NT2/D1 (cell line): ENCODE results near the gene TROAP.

Source experiments
- SUZ12 ChIP-seq: IDR thresholded peaks from 2 replicates; pipeline ENCODE4 v1.6.1; 2011; ENCODE audit not compliant: insufficient read length, insufficient read depth; ENCODE audit errors: extremely low read depth
- YY1 ChIP-seq: IDR thresholded peaks from 2 replicates; pipeline ENCODE4 v1.6.1; 2011; ENCODE audit not compliant: insufficient read length, insufficient read depth

- TF ChIP-seq YY1 (no peak), SUZ12 (no peak)
These were observed 8.5 kb downstream of the TROAP start for GRCh38 chr12:49331380-49332222.
